GM12865 (cell line): ENCODE measurements around the gene HNMT.

ENCODE experiments used
- DNase-seq: peaks from one replicate; pipeline ENCODE4 v3.0.0; 2010; ENCODE audit warnings: low read depth
- H3K4me3 ChIP-seq: 2 replicates; pipeline ENCODE4 v1.5.1; 2011; ENCODE audit warnings: mild to moderate bottlenecking, low read depth, low read length, control low read depth
- TF ChIP-seq, protein P1 (sequence below): IDR thresholded peaks from 2 replicates; pipeline ENCODE4 v1.5.1; 2011; ENCODE audit warnings: low read length, control low read depth, low read depth, inconsistent platforms; ENCODE audit not compliant: insufficient read depth; ENCODE audit errors: missing control alignments

The HNMT gene

DNA sequence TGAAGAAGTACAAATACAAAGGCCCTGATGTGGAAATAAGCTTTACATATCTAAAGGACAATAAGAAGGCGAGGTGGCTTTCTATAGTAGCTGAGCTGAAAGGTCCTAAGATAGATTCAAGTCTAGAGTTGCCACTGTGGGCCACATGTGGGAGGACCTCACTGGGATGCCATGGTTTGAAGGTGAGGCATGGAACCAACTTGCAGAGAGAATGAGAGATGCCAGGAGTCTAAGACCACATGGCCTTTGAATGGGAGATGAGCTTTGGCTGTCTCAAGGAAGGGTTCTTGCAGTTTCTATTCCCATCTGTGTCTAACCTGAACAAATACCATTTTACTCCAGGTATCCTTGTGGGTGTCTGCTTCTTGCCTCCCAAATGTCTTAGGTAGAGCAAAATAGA, 53.6 kb downstream of the HNMT start:
- TF ChIP-seq, protein P1, sequence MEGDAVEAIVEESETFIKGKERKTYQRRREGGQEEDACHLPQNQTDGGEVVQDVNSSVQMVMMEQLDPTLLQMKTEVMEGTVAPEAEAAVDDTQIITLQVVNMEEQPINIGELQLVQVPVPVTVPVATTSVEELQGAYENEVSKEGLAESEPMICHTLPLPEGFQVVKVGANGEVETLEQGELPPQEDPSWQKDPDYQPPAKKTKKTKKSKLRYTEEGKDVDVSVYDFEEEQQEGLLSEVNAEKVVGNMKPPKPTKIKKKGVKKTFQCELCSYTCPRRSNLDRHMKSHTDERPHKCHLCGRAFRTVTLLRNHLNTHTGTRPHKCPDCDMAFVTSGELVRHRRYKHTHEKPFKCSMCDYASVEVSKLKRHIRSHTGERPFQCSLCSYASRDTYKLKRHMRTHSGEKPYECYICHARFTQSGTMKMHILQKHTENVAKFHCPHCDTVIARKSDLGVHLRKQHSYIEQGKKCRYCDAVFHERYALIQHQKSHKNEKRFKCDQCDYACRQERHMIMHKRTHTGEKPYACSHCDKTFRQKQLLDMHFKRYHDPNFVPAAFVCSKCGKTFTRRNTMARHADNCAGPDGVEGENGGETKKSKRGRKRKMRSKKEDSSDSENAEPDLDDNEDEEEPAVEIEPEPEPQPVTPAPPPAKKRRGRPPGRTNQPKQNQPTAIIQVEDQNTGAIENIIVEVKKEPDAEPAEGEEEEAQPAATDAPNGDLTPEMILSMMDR = no peak
- DNase-seq = no peak
- no peak overlapping the region for H3K4me3 ChIP-seq

- no peak overlapping the region for H3K4me3 ChIP-seq
- TF ChIP-seq, protein P1 = no peak
- DNase-seq = no peak
Measured at GRCh38 chr2:138018866-138019688, 54.8 kb downstream of the HNMT start.

- H3K4me3 ChIP-seq = no peak overlapping the region
- no peak for DNase-seq
- TF ChIP-seq, protein P1 = no peak
Measured at GRCh38 chr2:138020432-138020831, 56.2 kb downstream of the HNMT start.

DNA sequence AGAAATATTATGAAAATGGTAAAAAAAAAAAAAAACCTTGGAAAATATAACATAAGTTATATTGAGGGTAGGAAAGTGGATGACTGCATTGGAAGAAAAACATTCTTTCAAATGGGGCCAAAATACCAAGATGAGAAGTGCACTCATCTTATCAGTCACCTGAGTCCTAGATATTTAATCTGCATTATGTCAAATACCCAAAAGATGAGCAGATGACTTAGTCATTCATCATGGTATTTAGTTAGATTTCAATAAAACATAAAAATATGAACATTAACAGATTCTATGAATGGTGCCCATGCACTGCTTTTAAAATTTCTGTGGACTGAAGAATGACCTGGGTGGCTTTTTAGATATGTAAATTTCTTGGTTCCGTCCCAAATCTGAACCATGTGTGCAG, 56.9 kb downstream of the HNMT start:
- DNase-seq = no peak
- TF ChIP-seq, protein P1 = no peak
- H3K4me3 ChIP-seq = no peak overlapping the region

- no peak for DNase-seq
- TF ChIP-seq, protein P1 = no peak
- no peak overlapping the region for H3K4me3 ChIP-seq
Measured at GRCh38 chr2:138023298-138023697, 59.0 kb downstream of the HNMT start.

DNA sequence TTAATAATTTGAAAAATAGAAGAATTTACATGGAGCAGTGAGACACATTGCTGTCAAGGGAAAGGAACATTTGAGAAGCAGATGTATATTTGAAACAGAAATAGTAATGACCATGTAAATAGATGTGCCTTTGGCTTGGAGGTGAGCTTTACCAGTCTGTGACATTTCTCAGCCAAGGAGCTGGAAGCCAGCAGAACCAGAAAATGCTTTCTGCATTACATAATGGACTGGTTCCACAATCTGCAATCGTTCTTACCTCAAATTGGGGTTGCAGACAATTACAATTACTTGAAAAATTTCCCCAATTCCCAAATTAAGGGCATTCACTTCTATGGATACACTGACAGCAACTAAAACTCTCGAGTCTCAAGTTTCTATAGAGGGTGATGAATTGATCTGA, 59.7 kb downstream of the HNMT start:
- H3K4me3 ChIP-seq = no peak overlapping the region
- TF ChIP-seq, protein P1 = no peak
- no peak for DNase-seq
